NOMO-1 (cell line): ENCODE data around the gene PHETA1.
A peak's percentile ranks its signal among the peaks of the same experiment; 100 is the strongest.
"Not testable (repeated sequence)": the region's sequence is repeated elsewhere in the genome, so short reads cannot be mapped to it uniquely, and the experiment has no call there.

Experiments
- DNase-seq, 2 experiments: peaks; one replicate each; lab custom pipeline; 2025; ENCODE audit not compliant: unreplicated experiment in 2 of 2; lab: John Stamatoyannopoulos, UW

PHETA1 gene

GRCh38 chr12:111405859-111406473 is 37.1 kb upstream of the PHETA1 start, which contains the start of gene SH2B3:
Gene SH2B3 (plus strand): TSS chr12:111405923. CDS start chr12:111418146, 12,223 bp downstream.
- DNase-seq, result no peak

GRCh38 chr12:111405149-111405858 is 36.4 kb upstream of the PHETA1 start:
- peak; percentile 96 to 97 for DNase-seq

- no peak for DNase-seq
Measured at GRCh38 chr12:111404362-111405148, 35.7 kb upstream of the PHETA1 start.

- DNase-seq, result not testable (repeated sequence)
Measured at GRCh38 chr12:111402490-111402824, 33.6 kb upstream of the PHETA1 start.

- no peak for DNase-seq
Measured at GRCh38 chr12:111401167-111401605, 32.3 kb upstream of the PHETA1 start.

- DNase-seq, result not testable (repeated sequence)
Measured at GRCh38 chr12:111399741-111400404, 31.0 kb upstream of the PHETA1 start.

- no peak for DNase-seq
Measured at GRCh38 chr12:111398530-111398929, 29.6 kb upstream of the PHETA1 start.

GRCh38 chr12:111396726-111397445 is 28.0 kb upstream of the PHETA1 start:
- peak; percentile 46 to 89 for DNase-seq

GRCh38 chr12:111396271-111396670 is 27.4 kb upstream of the PHETA1 start:
- DNase-seq, result not testable (repeated sequence)

GRCh38 chr12:111395336-111396187 is 26.7 kb upstream of the PHETA1 start:
- DNase-seq, result peak in 1 of 2 experiments; percentile 39

GRCh38 chr12:111394480-111394879 is 25.6 kb upstream of the PHETA1 start:
- no peak for DNase-seq

- DNase-seq, result peak; percentile 90 to 93
Measured at GRCh38 chr12:111393700-111394300, 24.9 kb upstream of the PHETA1 start.

GRCh38 chr12:111390910-111391309 is 22.0 kb upstream of the PHETA1 start:
- DNase-seq, result no peak

GRCh38 chr12:111389635-111390034 is 20.7 kb upstream of the PHETA1 start:
- DNase-seq, result no peak

GRCh38 chr12:111387747-111388323 is 18.9 kb upstream of the PHETA1 start:
- no peak for DNase-seq

GRCh38 chr12:111386885-111387284 is 18.0 kb upstream of the PHETA1 start:
- DNase-seq, result no peak

GRCh38 chr12:111384596-111384995 is 15.7 kb upstream of the PHETA1 start:
- DNase-seq, result no peak

GRCh38 chr12:111379942-111380554 is 11.2 kb upstream of the PHETA1 start:
- no peak for DNase-seq
